ENCODE measurements around the gene GSDME.
"Not testable (repeated sequence)": the region's sequence is repeated elsewhere in the genome, so short reads cannot be mapped to it uniquely, and the experiment has no call there.

The GSDME gene

DNA sequence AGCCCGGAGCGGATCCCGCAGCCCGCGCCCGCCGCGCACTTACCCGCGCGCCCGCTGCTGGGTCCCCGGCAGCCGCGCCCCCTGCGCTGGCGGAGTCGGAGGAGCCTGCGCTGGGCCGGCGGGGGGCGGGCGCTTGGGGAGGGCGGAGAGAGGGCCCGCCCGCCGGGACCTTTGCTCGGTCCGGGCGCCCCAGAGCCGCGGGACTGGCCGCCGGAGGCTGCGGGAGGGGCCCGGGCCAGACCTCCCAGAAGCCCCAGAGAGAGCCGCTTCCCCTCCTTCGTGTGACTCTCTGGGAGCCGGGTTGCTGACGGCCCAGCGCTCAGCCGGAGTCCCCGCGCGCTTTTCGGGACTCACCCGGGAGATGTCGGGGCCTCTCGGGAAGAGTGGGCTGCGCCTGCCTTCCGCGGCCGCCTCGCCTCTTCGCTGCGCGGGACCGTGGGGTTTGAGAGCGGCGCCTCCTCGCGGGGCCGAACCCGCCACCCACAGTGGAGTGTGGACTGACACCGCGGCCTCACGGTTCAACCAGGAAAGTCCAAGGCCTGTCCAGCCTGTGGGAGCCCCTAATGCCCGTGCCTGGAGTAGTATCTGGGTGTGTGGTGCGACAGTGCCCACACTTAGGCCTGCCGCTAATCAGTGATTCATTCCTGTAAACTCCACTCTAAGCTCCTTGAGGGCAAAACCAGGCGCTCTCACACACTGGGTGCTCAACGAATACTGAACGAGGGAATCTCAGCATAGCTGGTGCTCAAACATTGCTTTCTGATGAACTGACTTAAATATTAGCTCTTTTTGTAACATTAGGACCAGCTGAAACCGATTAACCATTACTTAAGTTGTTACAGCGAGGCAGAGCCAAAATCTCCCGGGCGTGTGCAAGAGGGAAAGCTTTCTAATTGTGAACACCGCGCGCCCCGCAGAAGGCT lies at the start of gene GSDME:
Gene GSDME, minus strand, starts transcription at position 112 of the 923 bp plus-strand sequence. CDS start 7,690 bp downstream, outside the sequence.
- no peak for DNase-seq

- no peak for DNase-seq
Observed at GRCh38 chr7:24802300-24802699, 45.0 kb upstream of the GSDME start.

GRCh38 chr7:24801883-24802282 lies 44.6 kb upstream of the GSDME start:
- no peak for DNase-seq

DNA sequence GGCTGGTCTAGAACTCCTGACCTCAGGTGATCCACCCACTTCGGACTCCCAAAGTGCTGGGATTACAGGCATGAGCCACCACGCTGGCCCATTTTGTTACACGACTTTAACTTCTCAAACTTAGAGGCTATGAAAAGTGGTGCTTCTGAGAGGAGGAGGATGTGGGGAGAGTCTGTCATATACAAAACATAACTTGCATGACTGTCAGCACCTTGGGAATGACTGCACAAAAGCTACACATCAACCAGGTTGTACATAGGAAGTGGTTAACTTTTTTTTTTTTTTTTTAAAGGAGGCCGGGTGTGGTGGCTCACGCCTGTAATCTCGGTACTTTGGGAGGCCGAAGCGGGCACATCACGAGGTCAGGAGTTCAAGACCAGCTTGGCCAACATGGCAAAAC lies 43.4 kb upstream of the GSDME start:
- no peak for DNase-seq

- no peak for DNase-seq
Observed at GRCh38 chr7:24800073-24800472, 42.8 kb upstream of the GSDME start.

- DNase-seq: no peak
Observed at GRCh38 chr7:24799506-24799905, 42.2 kb upstream of the GSDME start.

DNA sequence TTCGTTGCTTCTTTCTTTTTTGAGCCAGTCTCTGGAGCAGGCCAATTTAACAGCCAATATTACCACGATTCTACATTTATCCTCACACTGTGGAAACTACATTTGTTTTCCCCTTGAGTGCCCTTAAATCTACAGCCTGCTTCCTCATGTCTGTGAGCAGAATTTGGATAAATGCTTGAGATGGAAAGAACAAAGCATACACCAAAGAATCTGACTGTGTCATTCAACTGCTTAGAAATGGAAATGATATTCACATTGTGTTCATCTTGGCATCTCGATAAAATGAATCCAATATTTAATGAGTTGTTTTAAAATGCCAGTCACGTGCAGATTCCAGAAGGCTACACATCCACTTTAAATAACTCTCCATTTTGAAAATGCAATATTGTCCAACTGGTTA lies 41.0 kb upstream of the GSDME start:
- no peak for DNase-seq

DNA sequence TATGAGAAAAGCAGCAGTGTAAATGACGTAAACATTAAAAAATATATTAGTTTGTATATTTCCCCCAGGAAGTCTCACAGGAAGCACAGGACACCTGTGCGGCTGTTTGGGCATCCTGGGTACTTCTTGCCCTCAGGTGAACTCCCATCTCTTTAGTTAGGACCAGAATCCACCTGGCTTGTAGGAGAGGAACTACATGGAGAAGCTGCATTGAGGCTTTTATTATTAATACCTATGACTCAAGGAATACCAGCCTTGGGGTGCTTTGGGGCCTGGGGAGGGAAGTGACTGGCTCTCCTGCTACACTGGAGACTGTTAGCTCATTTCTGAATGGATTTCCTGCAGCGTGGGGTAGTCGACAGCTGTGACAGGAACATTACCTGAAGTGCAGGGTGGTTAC lies 40.0 kb upstream of the GSDME start:
- no peak for DNase-seq

GRCh38 chr7:24795407-24795767 lies 38.1 kb upstream of the GSDME start:
- no peak for DNase-seq

DNA sequence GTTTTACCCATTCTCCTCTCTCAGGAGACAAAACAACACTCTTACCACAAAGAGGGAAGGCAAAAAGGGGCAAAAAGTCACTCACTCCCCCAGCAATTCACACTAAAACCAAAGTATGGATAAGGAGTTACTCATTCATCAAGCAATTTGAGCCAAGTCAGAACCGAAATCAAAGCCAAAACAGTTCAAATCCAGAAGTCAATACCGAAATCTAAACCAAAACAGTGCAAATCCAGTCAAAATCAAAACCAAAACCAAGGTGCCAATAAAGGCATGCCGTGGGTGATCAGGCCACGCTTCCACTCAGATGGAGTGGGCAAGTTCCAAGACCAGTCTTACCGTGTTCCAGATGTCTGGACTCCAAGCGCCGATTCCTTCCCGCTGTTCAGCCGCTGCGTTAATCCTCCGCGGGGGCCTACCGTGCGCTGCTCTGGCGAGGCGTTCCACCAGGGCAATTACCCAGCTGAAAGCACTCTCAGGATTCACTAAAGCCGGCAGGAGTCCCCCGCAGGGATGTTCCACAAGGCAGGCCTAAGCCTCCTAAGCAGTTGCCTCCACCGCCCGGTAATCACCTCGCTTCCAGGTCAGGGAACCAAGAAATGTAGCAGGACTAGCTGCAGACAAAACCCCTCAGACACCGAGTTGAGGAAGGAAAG lies 37.6 kb upstream of the GSDME start:
- not testable (repeated sequence) for DNase-seq

DNA sequence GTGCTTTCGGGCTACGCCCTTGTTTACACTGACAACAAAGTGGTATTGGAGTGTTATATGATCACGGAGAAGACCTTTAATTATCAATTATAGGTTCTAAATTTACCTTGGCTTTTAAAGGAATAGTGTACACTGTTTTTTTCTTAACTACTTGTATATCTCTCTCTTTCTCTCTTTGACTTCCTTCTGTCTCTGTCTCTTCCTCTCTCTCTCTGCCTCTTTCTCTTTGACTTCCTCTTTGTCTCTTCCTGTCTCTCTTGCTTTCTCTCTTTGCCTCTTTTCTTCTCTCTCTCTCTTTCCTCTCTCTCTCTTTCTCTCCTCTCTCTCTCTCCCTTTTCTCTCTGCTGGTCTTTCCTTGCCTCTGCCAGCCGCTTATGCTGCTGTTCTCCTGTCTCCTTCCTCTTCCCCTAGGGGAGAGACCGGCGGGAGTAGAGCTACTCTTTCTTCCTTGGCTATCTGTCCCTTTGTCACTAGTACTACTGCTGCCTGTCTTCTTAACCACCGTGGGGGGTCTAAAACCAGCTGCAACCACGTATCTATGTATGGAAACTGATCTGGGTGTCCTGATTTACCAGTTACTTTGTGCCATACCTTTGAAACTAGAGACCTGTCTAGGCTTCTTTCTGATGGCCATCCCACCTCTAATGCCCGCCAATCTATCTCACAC lies 36.9 kb upstream of the GSDME start:
- DNase-seq: no peak

- no peak for DNase-seq
Observed at GRCh38 chr7:24788961-24789576, 31.8 kb upstream of the GSDME start.

- DNase-seq: no peak
Observed at GRCh38 chr7:24788075-24788474, 30.8 kb upstream of the GSDME start.

DNA sequence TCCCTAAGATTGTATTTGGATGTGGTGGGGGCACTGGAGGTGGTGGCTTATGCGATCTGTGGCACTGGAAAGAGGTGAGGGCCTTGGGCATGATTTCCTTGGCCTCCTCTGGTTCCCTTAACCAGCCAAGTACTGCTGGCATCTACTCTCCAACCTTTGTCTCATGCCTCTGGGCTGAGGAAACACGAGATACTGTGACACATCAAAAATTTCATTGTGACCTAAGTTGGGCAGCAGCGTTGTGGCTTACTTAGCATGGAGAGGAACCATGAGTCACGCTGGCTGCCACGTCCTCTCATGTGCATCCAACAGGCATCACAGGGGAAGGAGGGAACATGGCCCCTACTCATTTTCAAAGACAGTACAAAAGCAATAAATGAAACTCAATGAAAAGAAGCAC lies 29.7 kb upstream of the GSDME start:
- no peak for DNase-seq

DNA sequence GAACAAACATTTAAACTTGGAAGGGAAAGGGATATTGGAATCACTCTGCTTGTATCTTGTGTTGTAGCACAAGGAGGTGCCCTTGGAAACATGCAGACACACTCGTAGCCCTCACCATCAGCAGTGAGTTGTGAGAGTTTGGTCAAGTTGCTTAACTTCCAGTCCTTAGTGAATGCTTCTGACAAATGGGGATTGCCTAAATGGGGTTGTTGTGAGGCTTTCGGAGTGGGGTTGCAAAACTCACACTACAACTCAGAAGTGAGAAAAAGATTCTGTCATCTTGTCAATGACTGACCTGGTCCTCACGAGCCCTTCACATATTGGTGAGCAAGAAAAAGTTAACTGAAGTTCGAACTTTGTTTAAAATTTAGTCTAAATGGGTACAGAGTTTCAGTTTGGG lies 29.0 kb upstream of the GSDME start:
- DNase-seq: no peak

DNA sequence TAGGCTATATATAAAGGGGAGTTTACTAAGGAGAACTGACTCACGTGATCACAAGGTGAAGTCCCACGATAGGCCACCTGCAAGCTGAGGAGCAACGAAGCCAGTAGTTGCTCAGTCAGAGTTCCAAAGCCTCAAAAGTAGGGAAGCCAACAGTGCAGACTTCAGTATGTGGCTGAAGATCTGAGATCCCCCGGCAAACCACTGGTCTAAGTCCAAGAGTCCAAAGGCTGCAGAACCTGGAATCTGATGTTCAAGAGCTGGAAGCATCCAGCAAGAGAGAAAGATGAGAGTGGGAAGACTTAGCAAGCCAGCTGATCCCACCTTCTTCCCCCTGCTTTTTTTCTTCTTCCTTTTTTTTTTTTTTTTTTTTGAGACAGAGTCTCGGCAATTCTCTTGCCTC lies 27.0 kb upstream of the GSDME start:
- DNase-seq: no peak

DNA sequence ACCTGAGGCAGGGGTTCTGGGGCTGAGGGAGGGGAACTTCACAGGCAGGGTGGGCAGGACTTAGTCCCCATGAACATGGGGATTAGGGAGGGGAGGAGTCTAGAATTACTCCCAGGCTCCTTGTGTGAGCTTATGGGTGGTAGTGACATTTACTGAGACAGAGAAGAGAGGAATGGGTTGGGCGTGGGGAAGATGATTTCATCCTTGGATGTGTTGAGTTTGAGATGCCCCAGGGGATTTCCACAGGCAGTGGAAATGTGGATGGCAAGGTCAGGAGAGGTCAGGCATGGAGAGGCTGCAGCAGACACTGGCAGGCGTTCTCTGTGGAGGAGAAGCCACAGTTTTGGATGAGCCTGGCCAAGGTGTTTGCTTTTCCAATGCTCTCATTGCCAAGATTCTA lies 26.4 kb upstream of the GSDME start:
- DNase-seq: no peak

DNA sequence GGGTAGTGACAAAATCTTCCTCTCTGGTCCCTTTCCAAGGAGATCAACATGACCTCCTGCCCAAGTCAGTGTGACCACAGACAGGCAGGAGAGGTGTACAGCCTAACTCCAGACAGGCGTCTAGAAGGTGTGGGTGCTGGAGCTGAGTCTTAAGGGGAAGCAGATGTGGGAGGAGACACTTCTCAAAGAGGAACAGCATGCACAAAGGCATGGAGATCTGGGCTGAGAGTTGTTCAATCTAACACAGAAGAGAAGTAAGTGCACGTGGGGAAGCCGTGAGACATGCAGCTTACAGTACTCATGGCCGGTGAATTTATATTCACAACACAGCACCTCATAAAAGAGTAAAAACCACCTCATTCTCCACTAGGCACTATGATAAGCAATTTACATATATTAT lies 23.8 kb upstream of the GSDME start:
- DNase-seq: no peak

- DNase-seq: no peak
Observed at GRCh38 chr7:24779283-24779655, 22.0 kb upstream of the GSDME start.

DNA sequence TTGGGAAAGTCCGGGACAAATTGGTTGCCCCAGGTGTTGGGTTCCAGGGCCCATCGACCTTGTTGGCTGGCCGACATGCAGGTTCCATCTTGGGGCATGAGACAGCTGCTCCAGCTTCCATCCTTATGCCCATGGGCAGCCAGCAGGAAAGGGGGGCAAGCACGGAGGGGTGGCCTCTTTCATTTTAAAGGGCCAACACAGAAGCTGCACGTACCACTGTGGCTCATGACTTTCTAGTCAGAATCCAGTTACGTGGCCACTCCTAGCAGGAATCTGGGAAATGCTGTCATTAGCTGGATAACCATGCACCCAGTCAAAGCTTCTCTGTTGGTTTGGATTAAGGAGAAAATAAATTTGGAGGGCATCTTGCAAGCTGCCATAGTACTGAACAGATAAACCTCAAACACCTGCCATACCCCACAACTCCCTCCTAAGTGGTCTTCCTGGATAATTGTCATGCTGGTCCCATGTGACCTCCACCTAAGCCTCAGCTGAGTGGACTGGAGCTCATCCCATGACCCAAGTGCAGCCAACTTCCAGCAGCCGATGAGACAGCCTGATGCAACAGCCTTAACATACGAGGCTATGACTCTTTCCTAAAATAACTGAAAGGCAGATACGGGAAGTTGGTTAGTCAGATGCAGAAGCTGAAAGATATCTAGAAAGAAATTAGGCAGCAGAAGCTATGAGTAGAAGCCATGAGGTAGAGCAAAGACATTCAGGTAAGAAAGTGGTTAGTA lies 21.4 kb upstream of the GSDME start:
- no peak for DNase-seq

DNA sequence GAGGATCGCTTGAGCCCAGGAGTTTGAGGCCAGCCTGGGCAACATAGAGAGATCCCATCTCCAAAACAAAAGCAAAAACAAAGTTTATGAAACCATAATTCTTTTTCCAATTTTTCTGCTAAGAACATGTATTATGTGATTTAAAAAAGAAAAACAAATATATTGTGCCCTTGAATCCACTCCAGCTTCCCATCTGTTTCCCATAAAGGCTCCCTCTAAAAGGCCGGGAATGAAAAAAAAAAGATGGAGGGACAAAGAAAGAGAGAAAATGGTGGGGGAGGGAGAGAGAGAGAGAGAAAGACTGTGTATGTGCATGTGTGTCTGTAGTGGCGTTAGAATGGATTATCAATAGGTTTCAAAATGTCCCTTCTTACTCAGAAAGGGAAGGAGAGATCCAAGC lies 20.5 kb upstream of the GSDME start:
- DNase-seq: no peak

DNA sequence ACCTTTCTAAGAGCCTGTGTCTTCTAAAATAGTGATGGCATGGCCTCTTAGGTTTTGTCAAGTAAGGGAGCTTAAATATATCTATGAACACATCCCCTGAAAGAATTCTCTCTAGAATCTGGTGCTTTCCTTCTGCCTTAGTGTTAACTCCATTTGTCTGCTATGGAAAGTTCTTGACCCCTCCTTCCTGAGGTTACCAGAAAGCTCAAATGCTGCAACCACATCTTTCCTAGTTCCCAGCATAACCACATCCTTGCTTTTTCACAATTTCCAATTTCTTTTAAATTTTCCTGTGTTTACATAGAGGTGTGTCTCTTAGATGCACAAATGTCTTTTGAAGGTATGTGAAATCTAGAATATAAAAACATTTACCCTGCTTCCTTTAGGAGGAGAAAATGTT lies 16.4 kb upstream of the GSDME start:
- no peak for DNase-seq

- no peak for DNase-seq
Observed at GRCh38 chr7:24769851-24770250, 12.6 kb upstream of the GSDME start.

Measured in NCI-H1436 treated with DMSO at 0.1 percent for 48 hours (cell line).